ENCODE results near the gene FUCA1. TPM values are rescaled to one million over a fixed set of nuclear protein-coding genes. Genes with fewer than 3 reads are reported as not detected.

The FUCA1 gene
- total RNA-seq, 1 experiment from 2014 or later: 20.3 TPM

DNA sequence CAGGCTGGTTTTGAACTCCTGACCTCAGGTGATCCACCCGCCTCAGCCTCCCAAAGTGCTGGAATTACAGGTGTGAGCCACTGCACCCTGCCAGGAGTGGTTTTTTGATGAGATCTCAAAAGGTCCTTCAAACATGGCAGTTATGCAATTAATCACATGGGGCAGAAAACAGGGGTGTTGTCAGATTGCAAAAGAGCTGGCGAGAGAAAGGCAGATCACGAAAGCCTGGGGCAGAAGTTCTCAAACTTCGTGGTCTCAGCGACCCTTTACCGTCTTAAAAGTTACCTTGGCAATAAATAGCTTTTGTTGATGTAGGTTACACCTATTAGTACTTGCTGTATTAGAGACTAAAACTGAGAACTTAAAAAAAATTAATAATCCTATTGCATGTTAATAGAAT is 29.0 kb upstream of the FUCA1 start:
- no peaks in the 10 kb centered on the region for H3K4me1 ChIP-seq (ENCODE audit: insufficient read depth, low read length)
- no peaks in the 10 kb centered on the region for H3K9me3 ChIP-seq (ENCODE audit: low read length)
- POLR2A ChIA-PET (ENCODE audit: unreplicated experiment): no interaction called here
- H3K27me3 ChIP-seq (ENCODE audit: low read length): no peaks in the 10 kb centered on the region
- H3K36me3 ChIP-seq (ENCODE audit: low read depth, low read length): no peaks in the 10 kb centered on the region
- H3K27ac ChIP-seq (ENCODE audit: low read length): no peak overlapping the region
- no peak overlapping the region for H3K9ac ChIP-seq (ENCODE audit: low read length)
- TF ChIP-seq, protein P1, sequence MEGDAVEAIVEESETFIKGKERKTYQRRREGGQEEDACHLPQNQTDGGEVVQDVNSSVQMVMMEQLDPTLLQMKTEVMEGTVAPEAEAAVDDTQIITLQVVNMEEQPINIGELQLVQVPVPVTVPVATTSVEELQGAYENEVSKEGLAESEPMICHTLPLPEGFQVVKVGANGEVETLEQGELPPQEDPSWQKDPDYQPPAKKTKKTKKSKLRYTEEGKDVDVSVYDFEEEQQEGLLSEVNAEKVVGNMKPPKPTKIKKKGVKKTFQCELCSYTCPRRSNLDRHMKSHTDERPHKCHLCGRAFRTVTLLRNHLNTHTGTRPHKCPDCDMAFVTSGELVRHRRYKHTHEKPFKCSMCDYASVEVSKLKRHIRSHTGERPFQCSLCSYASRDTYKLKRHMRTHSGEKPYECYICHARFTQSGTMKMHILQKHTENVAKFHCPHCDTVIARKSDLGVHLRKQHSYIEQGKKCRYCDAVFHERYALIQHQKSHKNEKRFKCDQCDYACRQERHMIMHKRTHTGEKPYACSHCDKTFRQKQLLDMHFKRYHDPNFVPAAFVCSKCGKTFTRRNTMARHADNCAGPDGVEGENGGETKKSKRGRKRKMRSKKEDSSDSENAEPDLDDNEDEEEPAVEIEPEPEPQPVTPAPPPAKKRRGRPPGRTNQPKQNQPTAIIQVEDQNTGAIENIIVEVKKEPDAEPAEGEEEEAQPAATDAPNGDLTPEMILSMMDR (conservative IDR thresholded peaks at IDR 0.05; ENCODE audit: low read depth, low read length): no peak
- no peak for TF ChIP-seq EZH2phosphoT487 (IDR thresholded peaks at IDR 0.05; ENCODE audit: borderline replicate concordance, low read length)
- TF ChIP-seq EZH2 (IDR thresholded peaks at IDR 0.05; ENCODE audit: low read length, unreplicated experiment): no peak
- no peaks in the 10 kb centered on the region for H4K20me1 ChIP-seq (ENCODE audit: low read length)
- no peaks in the 10 kb centered on the region for H3K79me2 ChIP-seq (ENCODE audit: low read length)
- no peak for ATAC-seq
- no TSS peak for BruUV-seq (replicated peaks)
- H2AFZ ChIP-seq (ENCODE audit: low read length): no peak overlapping the region
- H3K4me2 ChIP-seq (ENCODE audit: low read length): no peak overlapping the region
- no peak overlapping the region for H3K4me3 ChIP-seq (ENCODE audit: low read length)
- intact Hi-C loops (cut with micrococcal nuclease): no loop called here
- CTCF ChIA-PET: no interaction called here
- no peaks in the 10 kb centered on the region for H3F3A ChIP-seq (ENCODE audit: low read length, unreplicated experiment)
- DNase-seq: no peak
- no peaks in the 10 kb centered on the region for H3K9me2 ChIP-seq (replicated peaks; ENCODE audit: low read length)

DNA sequence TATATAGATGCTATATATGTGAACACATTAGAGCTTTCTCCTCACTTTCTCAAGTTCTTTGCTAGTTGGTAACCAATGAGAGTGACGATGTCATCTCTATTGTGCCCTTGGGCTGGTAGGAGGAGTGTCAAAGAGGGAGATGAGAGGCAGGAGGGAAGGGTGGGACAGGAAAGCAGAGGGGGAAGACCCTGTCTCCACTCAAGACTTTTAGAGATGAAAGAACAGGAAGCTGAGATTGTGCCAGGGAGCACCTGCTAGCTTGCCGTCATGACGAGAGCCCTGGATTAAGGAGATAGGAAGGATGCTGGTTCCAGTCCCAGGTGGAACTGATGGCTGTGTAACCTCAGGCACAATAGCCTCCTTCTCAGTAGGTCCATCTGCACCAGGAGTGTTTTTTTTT is 28.4 kb upstream of the FUCA1 start:
- ATAC-seq: no peak
- H3K9me3 ChIP-seq (ENCODE audit: low read length): no peaks in the 10 kb centered on the region
- no peaks in the 10 kb centered on the region for H3K4me1 ChIP-seq (ENCODE audit: insufficient read depth, low read length)
- H3K36me3 ChIP-seq (ENCODE audit: low read depth, low read length): no peaks in the 10 kb centered on the region
- POLR2A ChIA-PET (ENCODE audit: unreplicated experiment): no interaction called here
- H4K20me1 ChIP-seq (ENCODE audit: low read length): no peaks in the 10 kb centered on the region
- H3K27ac ChIP-seq (ENCODE audit: low read length): no peak overlapping the region
- no peak overlapping the region for H2AFZ ChIP-seq (ENCODE audit: low read length)
- no peak overlapping the region for H3K4me2 ChIP-seq (ENCODE audit: low read length)
- no peak for DNase-seq
- TF ChIP-seq, protein P1 (conservative IDR thresholded peaks at IDR 0.05; ENCODE audit: low read depth, low read length): no peak
- TF ChIP-seq EZH2phosphoT487 (IDR thresholded peaks at IDR 0.05; ENCODE audit: borderline replicate concordance, low read length) (no peak), EZH2 (IDR thresholded peaks at IDR 0.05; ENCODE audit: low read length, unreplicated experiment) (no peak)
- H3K79me2 ChIP-seq (ENCODE audit: low read length): no peaks in the 10 kb centered on the region
- CTCF ChIA-PET: interaction anchor here (0.6 kb wide), 1 partner anchor 127 kb away, joined by 3 read pairs; no protein-coding TSS in a partner anchor
- intact Hi-C loops (cut with micrococcal nuclease): no loop called here
- H3K9me2 ChIP-seq (replicated peaks; ENCODE audit: low read length): no peaks in the 10 kb centered on the region
- no peaks in the 10 kb centered on the region for H3K27me3 ChIP-seq (ENCODE audit: low read length)
- no peaks in the 10 kb centered on the region for H3F3A ChIP-seq (ENCODE audit: low read length, unreplicated experiment)
- no peak overlapping the region for H3K4me3 ChIP-seq (ENCODE audit: low read length)
- BruUV-seq (replicated peaks): no TSS peak
- H3K9ac ChIP-seq (ENCODE audit: low read length): no peak overlapping the region

DNA sequence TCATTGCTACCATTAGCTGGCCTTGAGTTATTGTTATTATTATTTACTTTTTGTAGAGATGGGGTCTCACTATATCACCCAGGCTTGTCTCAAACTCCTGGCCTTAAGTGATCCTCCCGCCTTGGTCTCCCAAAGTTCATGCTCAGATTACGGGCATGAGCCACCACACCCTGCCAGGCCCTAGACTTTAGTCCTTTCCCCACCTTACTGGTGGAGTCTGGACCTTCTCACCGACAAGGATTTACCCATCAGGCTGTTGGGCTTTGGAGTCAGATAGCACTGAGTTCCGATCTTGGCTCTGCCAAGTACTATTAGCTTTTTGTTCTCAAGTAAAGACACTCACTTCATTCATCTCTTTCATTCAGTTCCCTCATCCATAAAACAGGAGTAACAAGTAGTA is 27.9 kb upstream of the FUCA1 start:
- Histone ChIP-seq H3K4me1 (ENCODE audit: insufficient read depth, low read length) (no peaks in the 10 kb centered on the region), H3K9me2 (replicated peaks; ENCODE audit: low read length) (no peaks in the 10 kb centered on the region), H3K4me3 (ENCODE audit: low read length) (no peak overlapping the region), H3F3A (ENCODE audit: low read length, unreplicated experiment) (no peaks in the 10 kb centered on the region), H3K9me3 (ENCODE audit: low read length) (no peaks in the 10 kb centered on the region), H4K20me1 (ENCODE audit: low read length) (no peaks in the 10 kb centered on the region), H3K4me2 (ENCODE audit: low read length) (no peak overlapping the region), H3K9ac (ENCODE audit: low read length) (no peak overlapping the region), H3K79me2 (ENCODE audit: low read length) (no peaks in the 10 kb centered on the region), H2AFZ (ENCODE audit: low read length) (no peak overlapping the region), H3K27ac (ENCODE audit: low read length) (no peak overlapping the region), H3K36me3 (ENCODE audit: low read depth, low read length) (no peaks in the 10 kb centered on the region), H3K27me3 (ENCODE audit: low read length) (no peaks in the 10 kb centered on the region)
- POLR2A ChIA-PET (ENCODE audit: unreplicated experiment): no interaction called here
- BruUV-seq (replicated peaks): no TSS peak
- ATAC-seq (no peak), DNase-seq (no peak)
- no peak for TF ChIP-seq EZH2phosphoT487 (IDR thresholded peaks at IDR 0.05; ENCODE audit: borderline replicate concordance, low read length)
- intact Hi-C loops (cut with micrococcal nuclease): no loop called here
- CTCF ChIA-PET: interaction anchor here (0.6 kb wide), 1 partner anchor 126 kb away, joined by 3 read pairs; no protein-coding TSS in a partner anchor

All from PC-3 (cell line).